ENCODE measurements around the gene TCFL5.

- TF ChIP-seq, protein P1, sequence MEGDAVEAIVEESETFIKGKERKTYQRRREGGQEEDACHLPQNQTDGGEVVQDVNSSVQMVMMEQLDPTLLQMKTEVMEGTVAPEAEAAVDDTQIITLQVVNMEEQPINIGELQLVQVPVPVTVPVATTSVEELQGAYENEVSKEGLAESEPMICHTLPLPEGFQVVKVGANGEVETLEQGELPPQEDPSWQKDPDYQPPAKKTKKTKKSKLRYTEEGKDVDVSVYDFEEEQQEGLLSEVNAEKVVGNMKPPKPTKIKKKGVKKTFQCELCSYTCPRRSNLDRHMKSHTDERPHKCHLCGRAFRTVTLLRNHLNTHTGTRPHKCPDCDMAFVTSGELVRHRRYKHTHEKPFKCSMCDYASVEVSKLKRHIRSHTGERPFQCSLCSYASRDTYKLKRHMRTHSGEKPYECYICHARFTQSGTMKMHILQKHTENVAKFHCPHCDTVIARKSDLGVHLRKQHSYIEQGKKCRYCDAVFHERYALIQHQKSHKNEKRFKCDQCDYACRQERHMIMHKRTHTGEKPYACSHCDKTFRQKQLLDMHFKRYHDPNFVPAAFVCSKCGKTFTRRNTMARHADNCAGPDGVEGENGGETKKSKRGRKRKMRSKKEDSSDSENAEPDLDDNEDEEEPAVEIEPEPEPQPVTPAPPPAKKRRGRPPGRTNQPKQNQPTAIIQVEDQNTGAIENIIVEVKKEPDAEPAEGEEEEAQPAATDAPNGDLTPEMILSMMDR (IDR thresholded peaks at IDR 0.05), result no peak
- TF ChIP-seq POLR2A (IDR thresholded peaks at IDR 0.05), result no peak
These were observed 25.1 kb upstream of the TCFL5 start for GRCh38 chr20:62886709-62887058.

All from adrenal gland (tissue), 5 donors.